Measurements from ENCODE around the gene FRMD4A.

- no peak for TF ChIP-seq RFX5 (IDR thresholded peaks at IDR 0.05; ENCODE audit: low read depth, low read length)
- no peak for TF ChIP-seq CTCF (conservative IDR thresholded peaks at IDR 0.05; ENCODE audit: low read depth, low read length)
- TF ChIP-seq POLR2A (IDR thresholded peaks at IDR 0.05; ENCODE audit: low read depth, low read length) = no peak
- no peak for TF ChIP-seq CEBPB (IDR thresholded peaks at IDR 0.05; ENCODE audit: low read depth, low read length)
- TF ChIP-seq USF2 (IDR thresholded peaks at IDR 0.05; ENCODE audit: low read depth, low read length) = no peak
- TF ChIP-seq RAD21 (IDR thresholded peaks at IDR 0.05; ENCODE audit: low read length) = no peak
- no peak for TF ChIP-seq MAFK (IDR thresholded peaks at IDR 0.05; ENCODE audit: low read depth, low read length)
- TF ChIP-seq RCOR1 (IDR thresholded peaks at IDR 0.05; ENCODE audit: insufficient replicate concordance, low read length) = no peak
- TF ChIP-seq BHLHE40 (IDR thresholded peaks at IDR 0.05; ENCODE audit: low read depth, low read length) = no peak
- no peak for TF ChIP-seq MXI1 (IDR thresholded peaks at IDR 0.05; ENCODE audit: borderline replicate concordance, low read depth, low read length)
Measured at GRCh38 chr10:14181567-14181936, 149.2 kb downstream of the FRMD4A start.

Data from IMR-90 (cell line).